T-helper 2 cell (primary cell): ENCODE measurements around the gene NSG2.

Source experiments
- DNase-seq, 5 experiments: peaks; one replicate each; pipeline versions ENCODE4 v3.0.0 to v3.0.0-alpha.2; 2012 to 2022

Gene NSG2

DNA sequence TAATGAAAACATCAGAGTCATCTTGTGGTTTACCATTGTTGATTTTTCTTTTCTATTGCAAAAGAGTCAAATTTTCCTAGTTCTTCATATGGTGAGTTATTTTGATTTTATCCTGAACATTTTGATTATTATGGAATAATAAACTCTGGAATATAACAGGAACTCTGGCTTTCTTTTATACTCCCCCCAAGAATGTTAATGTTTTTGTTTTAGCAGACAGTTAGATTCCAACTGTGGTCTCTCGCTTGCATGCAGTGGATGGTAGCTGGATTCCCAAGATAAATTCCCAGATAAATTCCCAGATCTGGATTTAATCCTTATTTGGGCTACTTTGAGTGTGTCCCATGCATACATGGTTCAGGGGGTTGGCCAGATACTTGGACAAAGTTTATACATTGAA is 109.8 kb downstream of the NSG2 start:
- DNase-seq: no peak

DNA sequence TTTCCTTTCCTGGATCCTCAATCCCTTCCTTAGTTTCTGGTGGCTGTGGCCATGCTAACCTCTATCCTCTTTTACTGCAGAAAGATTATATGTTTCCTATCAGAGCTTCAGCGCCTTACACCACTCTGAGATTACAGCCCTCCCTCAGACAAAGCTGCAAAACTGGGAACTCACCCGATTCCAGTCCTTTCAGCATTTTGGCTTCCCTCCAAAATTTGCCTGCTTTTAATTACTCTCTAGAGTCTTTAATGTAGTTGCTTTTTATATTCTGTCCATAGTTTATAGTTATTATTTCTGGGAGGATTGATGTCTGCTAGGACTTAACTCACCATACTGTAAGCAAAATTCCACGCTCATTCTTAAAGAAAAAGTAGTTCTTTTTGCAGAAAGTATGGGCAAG is 110.2 kb downstream of the NSG2 start:
- no peak for DNase-seq

GRCh38 chr5:174157048-174157447 is 111.5 kb downstream of the NSG2 start:
- DNase-seq: no peak
